ENCODE data around the gene GPX3. TPM values are rescaled to one million over a fixed set of nuclear protein-coding genes. Genes with fewer than 3 reads are reported as not detected.

GPX3 gene
- polyA plus RNA-seq, 1 of the 3 experiments (the other 2 are of a cell fraction), result 3.2 TPM

GRCh38 chr5:151026088-151026487, 5.7 kb downstream of the GPX3 start:
- Histone ChIP-seq H3K9me2 (no peaks in the 10 kb centered on the region), H2AFZ (ENCODE audit: low read depth) (no peak overlapping the region), H3F3A (replicated peaks; ENCODE audit: insufficient read depth) (no peaks in the 10 kb centered on the region), H3K4me3 (ENCODE audit: low read depth in 2 of 2, low read length in 1 of 2) (no peak overlapping the region), H3K79me2 (ENCODE audit: insufficient read depth) (no peaks in the 10 kb centered on the region), H3K9ac (no peak overlapping the region), H3K9me3 (no peaks in the 10 kb centered on the region), H3K36me3 (replicated peaks in 1 of 2; ENCODE audit: control insufficient read depth in 1 of 2, insufficient read depth in 2 of 2, low read length in 1 of 2) (peaks cover 11 to 26% of the 10 kb centered on the region in 2 experiments), H3K4me2 (no peak overlapping the region), H3K27ac (ENCODE audit: low read depth in 2 of 2, low read length in 1 of 2) (no peak overlapping the region), H3K4me1 (ENCODE audit: control insufficient read depth in 1 of 2, insufficient read depth in 2 of 2, low read depth in 1 of 2, low read length in 1 of 2) (peaks cover 0 to 1% of the 10 kb centered on the region in 2 experiments; a peak in 1 of 4 replicates), H3K27me3 (ENCODE audit: insufficient read depth) (no peaks in the 10 kb centered on the region), H4K20me1 (ENCODE audit: insufficient read depth) (no peaks in the 10 kb centered on the region)
- 99% methylated on average over 9 of the region's 9 CpGs for WGBS (ENCODE audit: low lambda C conversion rate)
- ChIA-PET CTCF (interaction anchor here (1.0 to 2.3 kb wide), 3 partner anchors 24 to 139 kb away, joined by 3 to 12 read pairs (median 6); no protein-coding TSS in a partner anchor), POLR2A (no interaction called here)
- DNase-seq, result no peak
- TF ChIP-seq JUND (IDR thresholded peaks at IDR 0.05) (no peak), MEF2A (IDR thresholded peaks at IDR 0.05; ENCODE audit: borderline replicate concordance, low read depth) (no peak), TEAD4 (IDR thresholded peaks at IDR 0.05; ENCODE audit: borderline replicate concordance, insufficient read depth) (no peak), NRF1 (IDR thresholded peaks at IDR 0.05; ENCODE audit: low read depth, low read length) (no peak), EZH2phosphoT487 (IDR thresholded peaks at IDR 0.05; ENCODE audit: borderline replicate concordance, low read depth) (no peak), RFX5 (IDR thresholded peaks at IDR 0.05; ENCODE audit: low read length) (no peak), PBX3 (IDR thresholded peaks at IDR 0.05) (no peak), ELF1 (IDR thresholded peaks at IDR 0.05) (no peak), CTCF (IDR thresholded peaks at IDR 0.05) (no peak), USF2 (IDR thresholded peaks at IDR 0.05; ENCODE audit: borderline replicate concordance, low read depth, low read length) (no peak), GATA2 (CRISPR knock-in tag; IDR thresholded peaks at IDR 0.05) (no peak), FOXM1 (IDR thresholded peaks at IDR 0.05; ENCODE audit: low read depth) (no peak), RCOR1 (IDR thresholded peaks at IDR 0.05; ENCODE audit: low read length) (no peak), YY1 (IDR thresholded peaks at IDR 0.05; ENCODE audit: low read depth) (no peak), TAF1 (IDR thresholded peaks at IDR 0.05; ENCODE audit: borderline replicate concordance, low read depth, low read length) (no peak), TCF12 (IDR thresholded peaks at IDR 0.05) (no peak), EP300 (IDR thresholded peaks at IDR 0.05; ENCODE audit: borderline replicate concordance in 1 of 2, low read depth in 1 of 2, low read length in 1 of 2) (no peak), ZBTB33 (IDR thresholded peaks at IDR 0.05; ENCODE audit: borderline replicate concordance, low read depth) (no peak), SIN3A (IDR thresholded peaks at IDR 0.05; ENCODE audit: borderline replicate concordance, low read depth, low read length) (no peak), IRF3 (IDR thresholded peaks at IDR 0.05; ENCODE audit: low read depth, low read length) (no peak)
